ENCODE measurements around the gene HOXC4. TPM values are rescaled to one million over a fixed set of nuclear protein-coding genes. Genes with fewer than 3 reads are reported as not detected.

Gene HOXC4
- 1 to 10 TPM in 1 of 5 donors, under 1 TPM in 4; 0.36 to 1.4 (median 0.61) TPM for total RNA-seq
- 1.1 TPM for total RNA-seq (2013)
- total RNA-seq, result 0 to 1.4 (median 0.22) reads per million in 29 experiments

DNA sequence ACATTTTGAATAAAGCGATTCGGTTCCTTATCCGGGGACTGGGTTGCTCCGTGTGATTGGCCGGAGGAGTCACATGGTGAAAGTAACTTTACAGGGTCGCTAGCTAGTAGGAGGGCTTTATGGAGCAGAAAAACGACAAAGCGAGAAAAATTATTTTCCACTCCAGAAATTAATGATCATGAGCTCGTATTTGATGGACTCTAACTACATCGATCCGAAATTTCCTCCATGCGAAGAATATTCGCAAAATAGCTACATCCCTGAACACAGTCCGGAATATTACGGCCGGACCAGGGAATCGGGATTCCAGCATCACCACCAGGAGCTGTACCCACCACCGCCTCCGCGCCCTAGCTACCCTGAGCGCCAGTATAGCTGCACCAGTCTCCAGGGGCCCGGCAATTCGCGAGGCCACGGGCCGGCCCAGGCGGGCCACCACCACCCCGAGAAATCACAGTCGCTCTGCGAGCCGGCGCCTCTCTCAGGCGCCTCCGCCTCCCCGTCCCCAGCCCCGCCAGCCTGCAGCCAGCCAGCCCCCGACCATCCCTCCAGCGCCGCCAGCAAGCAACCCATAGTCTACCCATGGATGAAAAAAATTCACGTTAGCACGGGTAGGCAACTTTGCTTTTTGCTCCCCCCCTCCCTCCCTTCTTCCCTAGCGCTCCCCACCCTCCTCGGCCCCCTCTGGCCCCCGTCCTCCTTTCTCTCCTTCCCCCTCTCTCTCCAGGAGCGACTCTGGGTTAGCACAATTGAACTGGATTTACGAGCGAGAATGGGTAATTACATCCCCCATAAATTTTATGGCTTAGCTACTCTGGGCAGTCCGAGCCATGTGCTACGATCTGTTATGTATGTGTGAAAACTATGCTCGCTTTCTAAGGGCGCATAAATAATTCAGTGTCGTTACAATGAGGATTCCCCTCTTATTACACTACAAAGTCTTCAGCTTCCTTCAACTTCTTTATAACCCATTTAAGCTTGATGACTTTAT lies at the start of gene HOXC4:
TSS of gene HOXC4 (plus strand) at position 85 of the 991 bp plus-strand sequence. CDS start at position 173, 88 bp downstream.
- H3K4me1 ChIP-seq (ENCODE audit: control insufficient read depth in 1 of 2, extremely low read depth in 1 of 2, insufficient read depth in 2 of 2, low read length in 2 of 2), result peaks cover 4 to 41% of the 10 kb centered on the region in 2 experiments
- peak within 1 kb of the TSS; percentile 46 to 59 for H3K4me3 ChIP-seq (ENCODE audit: control insufficient read depth in 1 of 2, extremely low read depth in 1 of 2, low read length in 1 of 2)
- Mint-ChIP-seq H3K4me3 (peak within 1 kb of the TSS; percentile 59 to 76 (median 65)), H3K36me3 (no peaks in the 10 kb centered on the region), H3K4me1 (peaks cover 34 to 44% (median 41%) of the 10 kb centered on the region in 3 donors), H3K27ac (peak within 1 kb of the TSS in 1 of 2 donors; percentile 39), H3K27me3 (peaks cover 70 to 90% of the 10 kb centered on the region in 2 donors), H3K9me3 (no peaks in the 10 kb centered on the region)
- peak; percentile 58 to 67 (median 60) for ATAC-seq (replicated peaks in 1 of 4)
- peak in 10 of 35 experiments; percentile 10 to 55 (median 28) for DNase-seq
- H3K9me3 ChIP-seq, result no peaks in the 10 kb centered on the region
- POLR2A ChIA-PET, result interaction anchor here in 1 of 2 donors (0.6 kb wide), 1 partner anchor 84 kb away, joined by 3 read pairs; no protein-coding TSS in a partner anchor
- WGBS (ENCODE audit: insufficient coverage), result 4% methylated on average over 33 of the region's 52 CpGs
- H3K27me3 ChIP-seq (replicated peaks in 1 of 2; ENCODE audit: control insufficient read depth in 2 of 2, extremely low read depth in 1 of 2, insufficient read depth in 2 of 2, low read length in 1 of 2), result peaks cover 28 to 60% of the 10 kb centered on the region in 2 experiments
- no peaks in the 10 kb centered on the region for H3K36me3 ChIP-seq (ENCODE audit: control insufficient read depth in 2 of 2, extremely low read depth in 1 of 2, insufficient read depth in 1 of 2, low read length in 1 of 2)
- CTCF ChIA-PET, result interaction anchor here (0.6 to 1.1 kb wide), 8 partner anchors 17 to 438 kb away, joined by 3 to 6 read pairs (median 4); partner anchors contain the start of gene COPZ1 (in 1 of the 2)
- H3K27ac ChIP-seq (ENCODE audit: low read length), result peak within 1 kb of the TSS; percentile 74

DNA sequence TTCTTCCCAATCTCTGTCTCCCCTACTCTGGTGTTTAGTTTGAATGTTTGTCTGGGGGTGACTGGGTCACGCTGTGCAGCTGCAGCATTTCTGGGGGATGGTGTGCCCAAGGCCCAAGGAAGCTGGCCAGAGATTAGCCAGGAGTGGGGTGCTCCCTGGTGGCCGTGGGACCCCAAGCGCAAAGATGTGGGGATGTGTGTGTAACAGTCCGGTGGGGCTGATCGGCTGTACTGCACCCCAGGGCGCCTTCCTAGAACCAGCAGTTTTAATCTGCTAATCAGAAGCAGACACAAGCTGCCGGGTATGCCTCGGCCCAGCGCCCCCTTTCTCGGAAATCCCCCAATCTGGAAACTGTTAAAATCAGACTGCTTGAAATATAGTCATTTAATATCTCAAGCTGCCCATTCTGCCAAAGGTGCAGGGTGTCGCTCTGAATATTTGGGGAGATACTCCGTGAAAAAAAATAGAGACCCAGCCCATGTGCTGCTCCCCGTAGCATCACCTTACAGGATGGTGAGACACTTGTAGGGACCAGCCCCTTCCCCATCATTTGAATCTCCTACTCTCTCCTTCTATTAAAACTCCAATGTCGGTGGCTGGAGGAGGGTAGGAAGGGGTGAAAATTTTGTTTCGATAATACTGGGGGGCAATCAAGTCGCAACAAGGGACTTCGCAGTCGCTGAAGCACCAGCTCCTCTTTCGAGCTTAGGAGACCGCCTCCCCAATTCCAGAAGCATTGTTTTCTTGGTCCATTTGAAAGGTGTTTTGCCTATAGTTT lies 49.4 kb upstream of the HOXC4 start:
- H3K4me1 Mint-ChIP-seq, result peaks cover 18 to 29% (median 19%) of the 10 kb centered on the region in 3 donors
- peaks cover 71 to 93% of the 10 kb centered on the region in 2 donors for H3K27me3 Mint-ChIP-seq
- Histone ChIP-seq H3K4me1 (ENCODE audit: control insufficient read depth in 1 of 2, extremely low read depth in 1 of 2, insufficient read depth in 2 of 2, low read length in 2 of 2) (peaks cover 3 to 39% of the 10 kb centered on the region in 2 experiments), H3K36me3 (ENCODE audit: control insufficient read depth in 2 of 2, extremely low read depth in 1 of 2, insufficient read depth in 1 of 2, low read length in 1 of 2) (no peaks in the 10 kb centered on the region), H3K27ac (ENCODE audit: low read length) (no peak overlapping the region), H3K27me3 (replicated peaks in 1 of 2; ENCODE audit: control insufficient read depth in 2 of 2, extremely low read depth in 1 of 2, insufficient read depth in 2 of 2, low read length in 1 of 2) (peaks cover 14 to 98% of the 10 kb centered on the region in 2 experiments), H3K9me3 (no peaks in the 10 kb centered on the region), H3K4me3 (ENCODE audit: control insufficient read depth in 1 of 2, extremely low read depth in 1 of 2, low read length in 1 of 2) (no peak overlapping the region)
- ChIA-PET POLR2A (no interaction called here), CTCF (interaction anchor here in 1 of 2 donors (0.6 to 0.9 kb wide), 2 partner anchors 188 to 212 kb away, joined by 3 to 5 read pairs; no protein-coding TSS in a partner anchor)
- 43% methylated on average over 4 of the region's 20 CpGs for WGBS (ENCODE audit: insufficient coverage)
- no peak for DNase-seq
- no peak overlapping the region for H3K4me3 Mint-ChIP-seq
- H3K9me3 Mint-ChIP-seq, result no peaks in the 10 kb centered on the region
- ATAC-seq (replicated peaks in 1 of 4), result no peak
- H3K27ac Mint-ChIP-seq, result peak overlapping the region in 1 of 2 donors; percentile 41
- H3K36me3 Mint-ChIP-seq, result no peaks in the 10 kb centered on the region

DNA sequence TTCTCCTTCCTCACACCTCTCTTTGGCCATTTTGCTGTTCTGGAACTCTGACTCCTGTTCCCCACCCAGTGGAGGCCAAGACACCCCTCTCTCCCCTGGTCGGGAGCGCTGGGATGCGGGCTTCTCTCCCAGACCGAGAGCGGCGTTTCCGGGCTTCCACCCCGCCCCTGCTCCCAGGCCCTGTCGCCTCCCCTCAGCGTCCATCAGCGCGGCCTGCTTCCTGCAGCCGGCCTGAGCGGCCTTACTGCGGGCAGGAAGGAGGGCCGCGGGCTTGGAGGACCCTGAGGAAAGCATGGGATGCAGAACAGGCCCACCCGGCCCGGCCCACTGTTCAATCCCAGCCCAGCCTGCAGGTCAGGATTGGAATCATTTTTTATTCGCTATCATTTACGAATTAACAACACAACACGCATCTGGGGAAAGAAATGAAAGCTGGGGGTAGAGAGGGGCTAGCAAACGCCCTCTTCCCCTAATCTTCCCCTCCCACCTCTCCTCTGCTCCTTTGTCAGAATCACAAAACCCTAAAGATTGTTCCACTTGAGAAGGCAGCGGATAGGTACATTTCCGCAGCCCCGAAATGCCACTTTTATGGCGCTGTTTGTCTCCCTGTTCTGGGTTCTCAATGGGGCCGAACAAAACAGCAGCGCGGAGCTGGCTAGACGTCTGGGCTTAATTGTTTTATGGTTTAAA lies 48.6 kb upstream of the HOXC4 start:
- H3K9me3 ChIP-seq, result no peaks in the 10 kb centered on the region
- CTCF ChIA-PET, result interaction anchor here (1.0 to 4.4 kb wide), 5 partner anchors 186 to 211 kb away, joined by 3 to 30 read pairs (median 5); no protein-coding TSS in a partner anchor

DNA sequence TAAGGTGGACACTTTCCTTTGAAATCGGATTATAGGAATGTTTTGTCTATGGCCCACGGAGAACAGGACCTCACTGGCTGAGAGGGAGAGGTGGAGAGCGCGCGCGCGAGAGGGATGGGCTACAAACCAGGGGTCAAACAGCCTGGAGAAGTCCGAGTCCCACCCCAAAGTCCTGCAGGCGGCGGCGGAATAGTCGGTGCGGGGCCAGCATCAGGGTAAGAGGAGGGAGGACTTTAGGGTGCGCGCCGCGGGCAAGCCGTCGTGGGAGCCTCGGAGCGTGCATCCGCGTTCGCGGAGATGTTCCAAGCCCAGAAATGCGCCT lies 48.1 kb upstream of the HOXC4 start:
- Histone ChIP-seq H3K27me3 (replicated peaks in 1 of 2; ENCODE audit: control insufficient read depth in 2 of 2, extremely low read depth in 1 of 2, insufficient read depth in 2 of 2, low read length in 1 of 2) (peaks cover 14 to 99% of the 10 kb centered on the region in 2 experiments), H3K27ac (ENCODE audit: low read length) (no peak overlapping the region), H3K4me3 (ENCODE audit: control insufficient read depth in 1 of 2, extremely low read depth in 1 of 2, low read length in 1 of 2) (no peak overlapping the region), H3K4me1 (ENCODE audit: control insufficient read depth in 1 of 2, extremely low read depth in 1 of 2, insufficient read depth in 2 of 2, low read length in 2 of 2) (peaks cover 0 to 35% of the 10 kb centered on the region in 2 experiments), H3K9me3 (no peaks in the 10 kb centered on the region), H3K36me3 (ENCODE audit: control insufficient read depth in 2 of 2, extremely low read depth in 1 of 2, insufficient read depth in 1 of 2, low read length in 1 of 2) (no peaks in the 10 kb centered on the region)
- H3K27me3 Mint-ChIP-seq, result peaks cover 78 to 94% of the 10 kb centered on the region in 2 donors
- no peaks in the 10 kb centered on the region for H3K9me3 Mint-ChIP-seq
- DNase-seq (no peak), ATAC-seq (replicated peaks in 1 of 4) (no peak)
- 9% methylated on average over 21 of the region's 26 CpGs for WGBS (ENCODE audit: insufficient coverage)
- peaks cover 20 to 30% (median 28%) of the 10 kb centered on the region in 3 donors for H3K4me1 Mint-ChIP-seq
- peak overlapping the region in 1 of 3 donors; percentile 89 for H3K4me3 Mint-ChIP-seq
- H3K27ac Mint-ChIP-seq, result no peak overlapping the region
- ChIA-PET POLR2A (no interaction called here), CTCF (interaction anchor here (0.5 to 4.4 kb wide), 13 partner anchors 44 to 211 kb away, joined by 3 to 41 read pairs (median 4); no protein-coding TSS in a partner anchor)
- H3K36me3 Mint-ChIP-seq, result no peaks in the 10 kb centered on the region

More for the DNA sequence above, 48.6 kb upstream of the HOXC4 start:
- ATAC-seq (replicated peaks in 1 of 4) (no peak), DNase-seq (no peak)
- Histone ChIP-seq H3K4me1 (ENCODE audit: control insufficient read depth in 1 of 2, extremely low read depth in 1 of 2, insufficient read depth in 2 of 2, low read length in 2 of 2) (peaks cover 2 to 40% of the 10 kb centered on the region in 2 experiments), H3K27me3 (replicated peaks in 1 of 2; ENCODE audit: control insufficient read depth in 2 of 2, extremely low read depth in 1 of 2, insufficient read depth in 2 of 2, low read length in 1 of 2) (peaks cover 14 to 98% of the 10 kb centered on the region in 2 experiments), H3K4me3 (ENCODE audit: control insufficient read depth in 1 of 2, extremely low read depth in 1 of 2, low read length in 1 of 2) (no peak overlapping the region), H3K27ac (ENCODE audit: low read length) (no peak overlapping the region), H3K36me3 (ENCODE audit: control insufficient read depth in 2 of 2, extremely low read depth in 1 of 2, insufficient read depth in 1 of 2, low read length in 1 of 2) (no peaks in the 10 kb centered on the region)
- Mint-ChIP-seq H3K27me3 (peaks cover 73 to 94% of the 10 kb centered on the region in 2 donors), H3K27ac (no peak overlapping the region), H3K4me1 (peaks cover 21 to 30% (median 26%) of the 10 kb centered on the region in 3 donors), H3K9me3 (no peaks in the 10 kb centered on the region), H3K36me3 (no peaks in the 10 kb centered on the region), H3K4me3 (peak overlapping the region in 1 of 3 donors; percentile 89)
- POLR2A ChIA-PET, result no interaction called here
- 11% methylated on average over 25 of the region's 31 CpGs for WGBS (ENCODE audit: insufficient coverage)

DNA sequence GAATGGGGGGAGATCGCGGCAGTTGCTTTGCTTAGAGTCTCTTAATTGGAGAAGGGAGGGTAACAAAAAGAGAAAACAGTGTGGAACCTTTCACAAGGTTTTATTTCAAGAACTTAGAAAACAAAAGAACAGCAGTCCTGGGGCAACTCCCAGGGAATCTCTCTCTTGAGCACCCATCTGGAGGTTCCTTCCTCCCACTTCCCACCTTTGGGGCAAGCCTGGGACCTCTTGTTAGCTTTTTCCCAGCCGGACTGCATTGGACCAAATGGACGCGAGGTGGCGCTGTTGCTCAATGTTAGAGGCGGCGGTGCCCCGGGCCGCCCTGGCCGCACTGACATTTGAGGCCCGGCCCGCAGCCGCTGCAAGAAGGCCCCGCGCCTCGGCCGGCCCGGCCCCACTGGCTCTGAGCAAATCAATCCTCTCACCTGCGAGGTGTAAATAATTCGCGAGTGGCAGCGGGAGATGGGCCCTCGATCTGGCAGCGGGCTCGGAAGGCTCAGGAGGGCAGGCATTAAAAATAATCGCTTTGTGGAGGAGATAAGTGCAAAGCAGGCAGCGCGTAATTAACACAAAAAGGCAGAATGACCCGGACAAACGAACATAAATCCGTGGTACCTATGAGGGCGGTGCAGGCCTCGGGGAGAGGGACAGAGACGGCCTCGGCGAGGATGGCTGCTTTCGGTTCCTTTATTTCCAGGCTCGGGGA lies 47.6 kb upstream of the HOXC4 start:
- Mint-ChIP-seq H3K4me1 (peaks cover 23 to 32% (median 30%) of the 10 kb centered on the region in 3 donors), H3K27me3 (peaks cover 79 to 93% of the 10 kb centered on the region in 2 donors), H3K36me3 (no peaks in the 10 kb centered on the region), H3K9me3 (no peaks in the 10 kb centered on the region), H3K27ac (peak overlapping the region in 1 of 2 donors; percentile 43), H3K4me3 (peak overlapping the region; percentile 68 to 89 (median 71))
- Histone ChIP-seq H3K4me1 (ENCODE audit: control insufficient read depth in 1 of 2, extremely low read depth in 1 of 2, insufficient read depth in 2 of 2, low read length in 2 of 2) (peaks cover 0 to 34% of the 10 kb centered on the region in 2 experiments), H3K9me3 (no peaks in the 10 kb centered on the region), H3K4me3 (ENCODE audit: control insufficient read depth in 1 of 2, extremely low read depth in 1 of 2, low read length in 1 of 2) (peak overlapping the region; percentile 43 to 73), H3K27me3 (replicated peaks in 1 of 2; ENCODE audit: control insufficient read depth in 2 of 2, extremely low read depth in 1 of 2, insufficient read depth in 2 of 2, low read length in 1 of 2) (peaks cover 13 to 99% of the 10 kb centered on the region in 2 experiments), H3K36me3 (ENCODE audit: control insufficient read depth in 2 of 2, extremely low read depth in 1 of 2, insufficient read depth in 1 of 2, low read length in 1 of 2) (no peaks in the 10 kb centered on the region), H3K27ac (ENCODE audit: low read length) (no peak overlapping the region)
- DNase-seq (peak; percentile 42 to 92 (median 77)), ATAC-seq (replicated peaks in 1 of 4) (peak; percentile 74 to 82 (median 78))
- 5% methylated on average over 37 of the region's 39 CpGs for WGBS (ENCODE audit: insufficient coverage)
- ChIA-PET CTCF (interaction anchor here (0.5 to 4.4 kb wide), 14 partner anchors 44 to 210 kb away, joined by 3 to 41 read pairs (median 4); no protein-coding TSS in a partner anchor), POLR2A (no interaction called here)

All from T-cell (primary cell).